OCI-LY1 (cell line): ENCODE measurements around the gene SOSTDC1.

Source experiments
- CTCF ChIP-seq: fragments of 200-600 bp; sonication (generic), shearing (Covaris generic); IDR thresholded peaks from 2 replicates; pipeline ENCODE4 v1.5.1; 2017; ENCODE audit warnings: mild to moderate bottlenecking, antibody characterized with exemption, low read length, moderate library complexity, mixed read lengths
- EZH2 ChIP-seq: fragments of 200-600 bp; sonication (generic), shearing (Covaris generic); IDR thresholded peaks from 2 replicates; pipeline ENCODE4 v1.8.0; 2017; ENCODE audit warnings: borderline replicate concordance, mixed run types, mild to moderate bottlenecking, antibody characterized with exemption, low read length, moderate library complexity, mixed read lengths

DNA sequence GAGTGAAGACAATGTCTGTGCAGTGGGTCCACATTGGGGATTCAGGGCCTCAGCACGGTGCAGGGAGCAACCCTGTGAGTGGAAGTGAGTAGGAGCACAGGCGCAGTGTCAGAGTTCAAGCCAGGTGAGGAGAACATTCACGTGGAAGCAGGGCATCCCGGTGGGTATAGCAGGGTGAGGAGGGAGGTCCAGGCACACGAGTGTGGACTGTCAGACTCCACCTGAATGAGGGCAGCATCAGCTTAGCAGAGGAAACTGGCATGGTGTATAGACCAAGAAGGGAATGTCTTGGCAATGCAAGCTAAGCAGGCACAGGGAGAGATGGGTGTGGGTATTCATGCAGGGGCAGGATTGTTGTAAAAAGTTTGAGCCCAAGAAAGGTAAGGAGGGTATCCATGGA, 45.8 kb upstream of the SOSTDC1 start:
- no peak for TF ChIP-seq EZH2
- no peak for TF ChIP-seq CTCF
